Mesenteric fat pad (tissue), 1 donor: Measurements from ENCODE around the gene TMEM35B. TPM values are rescaled to one million over a fixed set of nuclear protein-coding genes. Genes with fewer than 3 reads are reported as not detected.
"Not testable (repeated sequence)": the region's sequence is repeated elsewhere in the genome, so short reads cannot be mapped to it uniquely, and the experiment has no call there.

Source experiments
- DNase-seq: peaks from one replicate; pipeline ENCODE4 v3.0.0-alpha.2; 2020; ENCODE audit warnings: low spot score
- long read RNA-seq: library from polyadenylated mRNA; unstranded; transcript quantifications from one replicate; pipeline ENCODE4 v2.0.0, GENCODE V29; 2020
- total RNA-seq: library from RNA; stranded (reverse); fragmentation: NEBNext Ultra II Directional; extraction: Animal tissue kit (Norgen Biotek cat#: 25700); gene quantifications from one replicate; pipeline ENCODE4 v1.2.1, GENCODE V29; 2021
- donor health status: DM: yes; HTN: yes; CAD: no.

TMEM35B gene
- total RNA-seq: 37.2 TPM
- long read RNA-seq, transcript TMEM35B-201 (3 exons, 922 nt): major isoform, 30 of 30 reads
- long read RNA-seq, partial matches to known transcripts: 0 of 30 reads
- long read RNA-seq, other reads (novel, unspliced or antisense): 0 of 30 reads

GRCh38 chr1:34984793-34985608 is at the start of gene TMEM35B:
Gene TMEM35B, minus strand, starts transcription at chr1:34985347. Its CDS starts 42 bp downstream, at chr1:34985305.
- peak; percentile 92 for DNase-seq

GRCh38 chr1:35033346-35033745 is 48.2 kb upstream of the TMEM35B start:
- DNase-seq: no peak

GRCh38 chr1:35032384-35032739 is 47.2 kb upstream of the TMEM35B start:
- DNase-seq: no peak

- no peak for DNase-seq
Observed at GRCh38 chr1:35030756-35031446, 45.8 kb upstream of the TMEM35B start.

GRCh38 chr1:35030338-35030737 is 45.2 kb upstream of the TMEM35B start:
- no peak for DNase-seq

- DNase-seq: no peak
Observed at GRCh38 chr1:35029761-35030160, 44.6 kb upstream of the TMEM35B start.

- no peak for DNase-seq
Observed at GRCh38 chr1:35016406-35016805, 31.3 kb upstream of the TMEM35B start.

DNA sequence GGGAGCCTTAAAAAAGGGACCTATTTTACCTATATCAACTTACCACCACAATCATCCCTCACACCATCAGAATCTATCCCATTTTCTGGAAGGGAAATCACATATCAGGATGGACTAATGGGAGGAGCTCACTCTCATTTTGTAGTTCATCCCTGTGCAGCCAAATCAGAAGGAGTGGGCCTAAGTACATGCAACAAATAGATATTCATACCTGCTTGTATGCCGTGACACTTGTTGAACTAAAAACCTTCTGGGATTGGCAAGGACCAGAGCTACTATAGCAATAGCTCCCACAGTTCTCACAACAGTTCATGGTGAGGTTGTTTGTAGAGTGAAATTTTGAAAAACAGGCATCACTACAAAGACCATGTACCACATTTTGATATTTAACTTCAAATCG is 29.3 kb upstream of the TMEM35B start:
- DNase-seq: no peak

DNA sequence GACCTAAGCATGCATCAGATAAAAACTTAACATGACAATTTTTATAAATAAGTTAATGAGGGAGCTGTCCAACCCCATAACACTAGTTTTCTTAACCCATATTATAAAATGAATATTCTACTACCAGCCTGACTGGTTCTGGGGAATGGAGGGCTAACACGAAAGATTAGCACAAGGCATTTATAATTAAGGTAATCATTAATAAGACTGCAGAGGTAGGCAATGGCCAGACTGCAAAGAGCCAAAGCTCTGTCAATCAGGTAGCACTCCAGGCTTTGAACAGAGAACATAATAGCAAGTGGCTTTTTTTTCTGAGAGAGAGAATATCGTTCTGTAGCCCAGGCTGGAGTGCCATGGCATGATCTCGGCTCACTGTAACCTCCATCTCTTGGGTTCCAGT is 20.6 kb upstream of the TMEM35B start:
- DNase-seq: no peak

- no peak for DNase-seq
Observed at GRCh38 chr1:35001743-35002142, 16.6 kb upstream of the TMEM35B start.

DNA sequence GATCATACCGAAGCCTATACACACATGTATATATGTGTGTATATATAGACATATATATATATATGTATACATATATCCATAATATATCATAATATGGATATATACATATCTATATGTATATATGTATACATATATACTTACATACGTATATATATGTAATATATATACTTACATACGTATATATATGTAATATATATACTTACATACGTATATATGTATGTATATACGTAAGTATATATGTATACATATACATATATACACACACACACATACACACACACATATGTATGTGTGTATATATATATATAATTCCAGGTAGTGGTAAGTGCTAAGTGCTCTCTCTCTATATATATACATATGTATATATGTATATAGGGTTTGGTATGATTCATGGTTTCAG is 9.7 kb upstream of the TMEM35B start:
- no peak for DNase-seq

- DNase-seq: no peak
Observed at GRCh38 chr1:34988581-34988980, 3.4 kb upstream of the TMEM35B start.

DNA sequence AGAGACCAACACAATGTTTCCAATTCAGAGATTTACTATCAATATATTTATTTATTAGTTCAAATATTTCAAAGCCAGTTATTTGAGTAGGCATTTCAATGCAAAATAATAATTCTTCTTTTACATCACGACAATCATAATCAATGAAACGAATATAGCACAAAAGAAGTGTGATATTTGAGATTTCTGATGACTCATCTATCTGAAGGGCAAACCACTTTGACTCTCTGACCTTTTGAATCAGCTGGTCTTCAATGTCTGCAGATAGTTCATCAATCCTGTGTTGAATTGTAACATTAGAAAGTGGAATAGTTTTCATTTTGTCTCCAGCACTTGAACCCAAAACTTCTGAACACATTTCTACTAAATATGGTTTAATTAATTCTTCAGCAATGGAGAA is 3.0 kb upstream of the TMEM35B start:
- DNase-seq: no peak

- no peak for DNase-seq
Observed at GRCh38 chr1:34987018-34987417, 1.9 kb upstream of the TMEM35B start.

DNA sequence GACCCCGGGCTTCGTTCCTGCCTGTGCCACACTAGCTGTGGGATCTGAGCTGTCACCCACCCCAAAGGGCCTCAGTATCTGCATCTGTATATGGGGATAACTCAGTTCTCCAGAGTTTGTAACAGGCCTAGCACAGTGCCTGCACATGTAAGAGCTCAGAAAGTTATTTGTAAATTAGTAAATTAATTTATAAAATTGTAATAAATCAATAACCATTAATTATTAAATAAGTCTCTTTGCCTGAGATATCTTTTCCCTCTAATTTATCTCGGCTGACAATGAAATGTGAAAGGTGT is 410 bp upstream of the TMEM35B start:
- DNase-seq: not testable (repeated sequence)

- no peak for DNase-seq
Observed at GRCh38 chr1:34984435-34984792, 733 bp downstream of the TMEM35B start.

DNA sequence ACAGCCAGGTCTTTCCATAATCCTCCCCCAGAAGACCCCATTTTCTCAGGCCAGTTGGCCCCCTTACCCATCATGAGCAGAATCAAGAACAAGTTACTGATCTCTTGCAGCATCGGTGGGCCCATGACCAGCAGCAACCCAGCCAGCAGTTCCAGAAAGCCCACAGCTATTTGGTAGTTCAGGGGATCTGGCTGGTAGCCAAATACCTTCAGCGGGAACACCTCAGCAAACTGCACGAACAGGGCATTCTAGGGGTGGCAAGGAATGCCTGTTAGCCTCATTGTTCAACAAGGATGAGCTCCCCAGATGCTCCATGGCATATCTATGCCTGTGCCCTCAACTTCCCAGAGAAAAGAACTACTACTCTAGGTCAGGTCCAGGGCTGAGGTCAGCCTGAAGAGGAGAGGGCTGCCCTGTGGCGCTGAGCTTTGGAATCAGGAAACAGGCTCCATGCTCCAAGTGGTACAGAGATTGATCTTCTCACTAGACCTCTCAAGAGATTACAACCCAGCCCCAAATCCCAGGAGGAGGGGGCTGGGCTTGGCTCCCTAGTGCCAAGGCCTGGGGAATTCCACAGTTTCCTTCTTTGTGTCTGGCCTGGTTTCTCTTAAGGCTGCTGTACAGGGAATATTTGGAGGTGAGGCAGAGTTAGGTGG is 1.3 kb downstream of the TMEM35B start:
- DNase-seq: no peak

GRCh38 chr1:34982820-34983376 is 2.2 kb downstream of the TMEM35B start:
- DNase-seq: no peak

- DNase-seq: no peak
Observed at GRCh38 chr1:34980715-34981114, 4.4 kb downstream of the TMEM35B start.

DNA sequence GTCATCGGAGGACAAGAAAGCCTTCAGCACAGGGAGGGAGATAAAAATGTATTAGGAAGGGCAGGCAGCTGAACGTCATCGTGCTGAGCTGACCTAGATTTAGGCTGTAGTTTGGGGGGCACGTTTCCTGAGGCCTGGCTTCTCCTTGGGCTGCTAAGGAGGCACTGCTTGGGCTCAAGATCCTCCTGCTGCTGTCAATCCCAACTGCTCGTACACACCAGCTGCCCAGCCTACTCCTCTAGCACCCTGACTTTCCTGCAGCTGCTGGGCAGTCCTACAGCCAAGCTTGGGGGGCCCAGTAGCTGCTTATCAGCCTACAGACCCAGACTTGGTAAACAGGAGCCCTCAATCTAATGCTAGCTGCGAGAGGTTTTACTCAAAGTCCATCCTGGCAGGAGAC is 6.2 kb downstream of the TMEM35B start:
- DNase-seq: no peak

DNA sequence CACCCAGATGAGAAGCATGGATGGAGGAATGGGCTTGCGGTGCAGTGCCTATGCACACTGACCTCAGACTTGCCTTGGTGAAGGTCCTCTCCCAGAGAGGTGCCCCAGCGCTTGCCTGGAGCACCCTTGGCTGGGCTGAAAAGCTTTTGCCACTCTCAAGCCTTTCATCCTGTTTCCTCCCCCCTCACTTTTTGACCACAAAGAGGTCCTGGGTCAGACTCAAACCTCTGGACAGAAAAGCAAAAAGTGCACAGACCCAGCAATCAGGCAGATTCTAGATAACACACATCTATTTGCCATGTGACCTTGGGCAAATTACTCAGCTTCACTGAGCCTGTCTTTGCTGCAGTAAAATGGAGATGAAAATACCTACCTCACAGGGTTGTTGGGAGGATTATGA is 7.3 kb downstream of the TMEM35B start:
- no peak for DNase-seq

GRCh38 chr1:34977210-34977471 is 8.0 kb downstream of the TMEM35B start:
- no peak for DNase-seq
